Transverse colon (tissue), 4 donors: Measurements from ENCODE around the gene RGS3. TPM values are rescaled to one million over a fixed set of nuclear protein-coding genes. Genes with fewer than 3 reads are reported as not detected.

Source experiments
- DNase-seq: peaks from one replicate; pipeline ENCODE4 v3.0.0-alpha.2; 2019
- H3K27ac ChIP-seq, 4 donors: fragments of 200-600 bp; sonication (generic); 2 replicates each; pipeline ENCODE4 v1.5.1; 2016 to 2018; ENCODE audit warnings: inconsistent platforms in 4 of 4
- H3K27me3 ChIP-seq: fragments of 200-600 bp; sonication (generic); 2 replicates; pipeline ENCODE4 v1.5.1; 2017; ENCODE audit warnings: inconsistent platforms
- H3K36me3 ChIP-seq, 4 donors: fragments of 200-600 bp; sonication (generic); 2 replicates each; pipeline ENCODE4 v1.5.1; 2017 to 2019; ENCODE audit warnings: inconsistent platforms in 4 of 4
- H3K4me1 ChIP-seq, 4 donors: fragments of 200-600 bp; sonication (generic); 2 replicates each; pipeline ENCODE4 v1.5.1; 2017 to 2020; ENCODE audit warnings: inconsistent platforms in 4 of 4
- H3K4me3 ChIP-seq, 4 donors: fragments of 200-600 bp; sonication (generic); 1 replicate in 1 of 4; 2 replicates in 3 of 4; pipeline versions ENCODE4 v1.5.1 to v1.6.1; 2017 to 2019; ENCODE audit warnings: inconsistent platforms in 4 of 4
- H3K9me3 ChIP-seq, 2 donors: fragments of 200-600 bp; sonication (generic); 2 replicates each; pipeline ENCODE4 v1.5.1; 2017 to 2019; ENCODE audit warnings: inconsistent platforms in 2 of 2
- CTCF ChIP-seq, 5 experiments: fragments of 200-600 bp in 3 of 5; fragments of 450-650 bp in 2 of 5; sonication (generic) in 3 of 5; IDR thresholded peaks; 1 replicate in 2 of 5; 2 replicates in 3 of 5; pipeline ENCODE4 v1.5.1; 2016 to 2017; ENCODE audit warnings: antibody characterized with exemption in 5 of 5, inconsistent platforms in 3 of 5, mild to moderate bottlenecking in 2 of 5, moderate library complexity in 1 of 5
- EP300 ChIP-seq: sonication (generic); formaldehyde crosslinking; IDR thresholded peaks from one replicate; pipeline ENCODE4 v1.6.1; 2017; ENCODE audit warnings: antibody characterized with exemption, low read depth
- POLR2A ChIP-seq: fragments of 450-650 bp; IDR thresholded peaks from one replicate; pipeline ENCODE4 v1.6.1; 2016; ENCODE audit warnings: antibody characterized with exemption, mild to moderate bottlenecking, moderate library complexity
- POLR2AphosphoS5 ChIP-seq, 3 donors: sonication (generic); formaldehyde crosslinking; IDR thresholded peaks; one replicate each; pipeline ENCODE4 v1.6.1; 2016; ENCODE audit warnings: antibody characterized with exemption in 3 of 3
- WGBS, 2 donors: methylation state at CpG; one replicate each; pipeline ENCODE4 v1.1.5; 2018; ENCODE audit warnings: low coverage in 1 of 2; 5-methylcytosine and 5-hydroxymethylcytosine counted together
- in situ Hi-C, 4 donors: fragments of 200-750 bp; cut with MboI; loops; one replicate each; pipeline versions ENCODE4 v1.15.0 to v1.15.1; 2017; ENCODE audit warnings: low sequenced_read_pairs in 3 of 4, low pct_ligation_motif_present in 1 of 4, low pct_unique_long_range_greater_than_20kb in 1 of 4
- intact Hi-C: fragments of 100-400 bp; cut with DNase I; formaldehyde crosslinking; loops from one replicate; pipeline ENCODE4 v1.15.1; 2023; ENCODE audit warnings: low total_unique reads
- total RNA-seq, 4 donors: library from RNA; depleted of rRNA; stranded (reverse); fragments of >200 nt; gene quantifications; one replicate each; pipeline ENCODE4 v1.1.0, GENCODE V29; 2016

RGS3 gene
- total RNA-seq, 4 donors from 2014 or later = 62.7 to 150 (median 80.9) TPM

- Histone ChIP-seq H3K9me3 (no peaks in the 10 kb centered on the region), H3K4me1 (peaks cover 2 to 15% (median 11%) of the 10 kb centered on the region in 4 donors), H3K27me3 (no peaks in the 10 kb centered on the region), H3K27ac (no peak overlapping the region), H3K4me3 (no peak overlapping the region), H3K36me3 (peaks cover 0 to 6% (median 0%) of the 10 kb centered on the region in 4 donors)
- DNase-seq = no peak
- in situ Hi-C loops (no loop called here), intact Hi-C loops (no loop called here)
- WGBS, 2 donors = 92% methylated on average over 2 of the region's 3 CpGs; no CpG with 5 or more reads in 1 of the 2 donors
- TF ChIP-seq EP300 = no peak
- TF ChIP-seq CTCF (IDR thresholded peaks at IDR 0.05) = no peak
- no peak for TF ChIP-seq POLR2AphosphoS5 (IDR thresholded peaks at IDR 0.05)
- no peak for TF ChIP-seq POLR2A
These were observed 69.3 kb downstream of the RGS3 start for GRCh38 chr9:113532809-113533190.

DNA sequence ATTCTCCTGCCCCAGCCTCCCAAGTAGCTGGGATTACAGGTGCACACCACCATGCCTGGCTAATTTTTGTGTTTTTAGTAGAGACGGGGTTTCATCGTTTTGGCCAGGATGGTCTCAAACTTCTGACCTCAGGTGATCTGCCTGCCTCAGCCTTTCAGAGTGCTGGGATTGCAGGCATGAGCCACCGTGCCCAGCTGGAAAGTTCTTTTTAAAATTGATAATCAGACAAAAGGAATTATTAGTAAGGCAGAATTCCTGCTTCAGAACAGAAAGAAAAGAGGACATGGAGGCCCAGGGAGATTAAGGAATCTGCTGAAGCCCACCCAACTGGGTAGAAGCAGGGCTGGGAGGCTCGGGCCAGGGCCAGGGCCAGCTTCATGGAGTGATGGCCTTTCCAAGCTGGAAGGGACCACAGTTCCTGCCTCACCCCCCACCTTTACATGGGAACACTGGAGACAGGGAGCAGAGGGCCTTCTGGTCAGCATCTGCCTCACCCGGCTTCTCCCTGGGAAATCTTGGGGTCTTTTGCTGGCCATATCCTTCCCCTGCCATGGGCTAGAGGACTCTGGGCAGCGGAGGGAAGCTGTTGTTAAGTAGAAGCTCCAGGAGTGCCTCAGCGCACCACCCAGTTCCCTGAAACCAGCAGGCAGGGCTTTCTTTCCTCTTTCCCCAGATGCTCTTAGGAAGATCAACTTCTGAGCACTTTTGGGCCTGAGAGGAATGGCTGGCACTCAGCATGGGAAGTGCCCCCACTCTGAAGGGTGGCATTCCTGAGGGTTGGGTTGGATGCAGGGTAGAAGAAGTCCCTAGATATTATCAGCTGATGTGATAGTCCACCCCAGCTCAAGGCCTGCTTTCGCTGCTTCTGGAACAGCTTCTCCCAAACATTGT, 70.1 kb downstream of the RGS3 start:
- in situ Hi-C loops = no loop called here
- WGBS, 2 donors = 94 to 100% methylated on average over 1 to 8 of the region's 8 CpGs
- TF ChIP-seq EP300 = no peak
- TF ChIP-seq POLR2AphosphoS5 (IDR thresholded peaks at IDR 0.05) = no peak
- TF ChIP-seq CTCF (IDR thresholded peaks at IDR 0.05) = no peak
- no peak for TF ChIP-seq POLR2A
- Histone ChIP-seq H3K27ac (no peak overlapping the region), H3K4me3 (no peak overlapping the region), H3K9me3 (no peaks in the 10 kb centered on the region), H3K36me3 (peaks cover 0 to 6% (median 0%) of the 10 kb centered on the region in 4 donors), H3K4me1 (peaks cover 0 to 8% (median 3%) of the 10 kb centered on the region in 4 donors), H3K27me3 (no peaks in the 10 kb centered on the region)
- DNase-seq = no peak
- intact Hi-C loops = no loop called here

DNA sequence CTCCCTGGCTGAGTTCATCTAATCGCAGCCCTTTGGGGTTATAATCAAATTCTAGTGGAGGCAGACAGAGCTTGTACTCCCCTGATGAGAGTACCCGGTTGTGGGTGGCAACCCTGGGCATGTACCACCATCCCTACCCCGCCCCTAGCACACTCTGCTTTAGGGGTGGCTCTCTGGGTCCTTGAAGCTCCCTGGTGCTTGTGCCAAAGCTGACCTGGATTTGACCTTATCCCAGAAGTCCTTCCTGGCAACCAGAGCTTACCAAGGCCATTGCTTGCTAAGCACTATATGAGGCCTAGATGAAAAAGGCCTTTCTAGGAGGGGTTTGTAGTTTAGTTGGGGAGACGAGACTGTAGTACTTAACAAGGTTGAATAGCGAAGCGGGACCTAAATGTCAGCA, 72.2 kb downstream of the RGS3 start:
- peaks cover 0 to 8% (median 0%) of the 10 kb centered on the region in 4 donors for H3K4me1 ChIP-seq
- intact Hi-C loops = no loop called here

More for the DNA sequence above, 72.2 kb downstream of the RGS3 start:
- TF ChIP-seq POLR2A (no peak), CTCF (IDR thresholded peaks at IDR 0.05) (no peak), EP300 (no peak), POLR2AphosphoS5 (IDR thresholded peaks at IDR 0.05) (no peak)
- no peak for DNase-seq
- H3K9me3 ChIP-seq = no peaks in the 10 kb centered on the region
- H3K36me3 ChIP-seq = peaks cover 0 to 6% (median 0%) of the 10 kb centered on the region in 4 donors
- WGBS, 2 donors = 89% methylated on average over 6 of the region's 6 CpGs; no CpG with 5 or more reads in 1 of the 2 donors
- no peaks in the 10 kb centered on the region for H3K27me3 ChIP-seq
- H3K27ac ChIP-seq = peak overlapping the region in 2 of 4 donors; percentile 8 to 34
- no peak overlapping the region for H3K4me3 ChIP-seq
- in situ Hi-C loops = no loop called here
